KMS-11 (cell line): ENCODE measurements around the gene TPD52L1.

Experiments
- H2AFZ ChIP-seq: fragments of 200-600 bp; sonication (generic); 2 replicates; pipeline ENCODE4 v1.6.1; 2016; ENCODE audit warnings: antibody characterized with exemption, mixed run types, low read depth
- H3K27ac ChIP-seq: fragments of 200-600 bp; sonication (generic); 2 replicates; pipeline ENCODE4 v1.6.1; 2016; ENCODE audit warnings: mild to moderate bottlenecking, mixed run types
- H3K27me3 ChIP-seq: fragments of 200-600 bp; sonication (generic); 2 replicates; pipeline ENCODE4 v1.6.1; 2017; ENCODE audit warnings: mild to moderate bottlenecking, low read depth, mixed run types, moderate library complexity; ENCODE audit not compliant: insufficient read depth
- H3K36me3 ChIP-seq: fragments of 200-600 bp; sonication (generic); 2 replicates; pipeline ENCODE4 v1.6.1; 2017; ENCODE audit warnings: mild to moderate bottlenecking, mixed run types; ENCODE audit not compliant: insufficient read depth
- H3K4me1 ChIP-seq: fragments of 200-600 bp; sonication (generic); 2 replicates; pipeline ENCODE4 v1.6.1; 2016; ENCODE audit warnings: mild to moderate bottlenecking, low read depth, mixed run types; ENCODE audit not compliant: poor library complexity, severe bottlenecking
- H3K4me2 ChIP-seq: fragments of 200-600 bp; sonication (generic); 2 replicates; pipeline ENCODE4 v1.7.0; 2016; ENCODE audit warnings: mild to moderate bottlenecking, mixed run types
- H3K4me3 ChIP-seq: fragments of 200-600 bp; sonication (generic); IDR thresholded peaks from 2 replicates; pipeline ENCODE4 v1.6.1; 2017; ENCODE audit warnings: low read depth, low read length, mixed read lengths; ENCODE audit not compliant: insufficient read depth
- H3K79me2 ChIP-seq: fragments of 200-600 bp; sonication (generic); 2 replicates; pipeline ENCODE4 v1.6.1; 2016; ENCODE audit warnings: low read depth, mixed run types; ENCODE audit not compliant: insufficient read depth
- H3K9ac ChIP-seq: fragments of 200-600 bp; sonication (generic); 2 replicates; pipeline ENCODE4 v1.6.1; 2016; ENCODE audit warnings: mild to moderate bottlenecking, mixed run types
- H4K20me1 ChIP-seq: fragments of 200-600 bp; sonication (generic); 2 replicates; pipeline ENCODE4 v1.6.1; 2016; ENCODE audit warnings: mild to moderate bottlenecking, mixed run types; ENCODE audit not compliant: insufficient read depth
- CTCF ChIP-seq: fragments of 200-600 bp; sonication (generic); conservative IDR thresholded peaks from 2 replicates; pipeline ENCODE4 v1.6.1; 2017; ENCODE audit warnings: low read depth, mild to moderate bottlenecking, antibody characterized with exemption, low read length, moderate library complexity, mixed read lengths

The TPD52L1 gene

GRCh38 chr6:125220712-125221111 lies 67.1 kb downstream of the TPD52L1 start:
- Histone ChIP-seq H3K4me2 (no peak overlapping the region), H3K79me2 (no peaks in the 10 kb centered on the region), H3K36me3 (no peaks in the 10 kb centered on the region), H2AFZ (no peak overlapping the region), H3K27ac (no peak overlapping the region), H3K9ac (no peak overlapping the region), H3K4me1 (no peaks in the 10 kb centered on the region), H4K20me1 (no peaks in the 10 kb centered on the region), H3K4me3 (no peak overlapping the region), H3K27me3 (no peaks in the 10 kb centered on the region)
- no peak for TF ChIP-seq CTCF

GRCh38 chr6:125222531-125223455 lies 69.2 kb downstream of the TPD52L1 start:
- H3K27me3 ChIP-seq = no peaks in the 10 kb centered on the region
- no peak for TF ChIP-seq CTCF
- no peak overlapping the region for H3K4me3 ChIP-seq
- no peaks in the 10 kb centered on the region for H3K36me3 ChIP-seq
- H3K27ac ChIP-seq = no peak overlapping the region
- no peak overlapping the region for H3K4me2 ChIP-seq
- H4K20me1 ChIP-seq = no peaks in the 10 kb centered on the region
- no peaks in the 10 kb centered on the region for H3K4me1 ChIP-seq
- H3K9ac ChIP-seq = no peak overlapping the region
- H2AFZ ChIP-seq = no peak overlapping the region
- H3K79me2 ChIP-seq = no peaks in the 10 kb centered on the region

- H3K9ac ChIP-seq = no peak overlapping the region
- H3K4me1 ChIP-seq = no peaks in the 10 kb centered on the region
Measured at GRCh38 chr6:125224231-125224861, 70.8 kb downstream of the TPD52L1 start.

GRCh38 chr6:125227244-125227643 lies 73.7 kb downstream of the TPD52L1 start:
- Histone ChIP-seq H3K27me3 (no peaks in the 10 kb centered on the region), H3K4me3 (no peak overlapping the region), H3K4me1 (no peaks in the 10 kb centered on the region), H3K36me3 (no peaks in the 10 kb centered on the region), H2AFZ (no peak overlapping the region), H3K4me2 (no peak overlapping the region), H4K20me1 (no peaks in the 10 kb centered on the region), H3K79me2 (no peaks in the 10 kb centered on the region), H3K9ac (no peak overlapping the region), H3K27ac (no peak overlapping the region)
- TF ChIP-seq CTCF = no peak

More at GRCh38 chr6:125224231-125224861, 70.8 kb downstream of the TPD52L1 start:
- no peak for TF ChIP-seq CTCF
- no peak overlapping the region for H3K27ac ChIP-seq
- H3K4me2 ChIP-seq = no peak overlapping the region
- no peaks in the 10 kb centered on the region for H3K79me2 ChIP-seq
- no peak overlapping the region for H3K4me3 ChIP-seq
- H3K27me3 ChIP-seq = no peaks in the 10 kb centered on the region
- H3K36me3 ChIP-seq = no peaks in the 10 kb centered on the region
- H2AFZ ChIP-seq = no peak overlapping the region
- no peaks in the 10 kb centered on the region for H4K20me1 ChIP-seq
